Fibroblast of skin of right quadriceps (primary cell): Measurements from ENCODE around the gene CACNG6.
"Not testable (repeated sequence)": the region's sequence is repeated elsewhere in the genome, so short reads cannot be mapped to it uniquely, and the experiment has no call there.

ENCODE experiments used
- DNase-seq: peaks from one replicate; pipeline ENCODE4 v3.0.0-alpha.2; 2013

CACNG6 gene

GRCh38 chr19:54002495-54003315 lies 11.3 kb downstream of the CACNG6 start:
- no peak for DNase-seq

GRCh38 chr19:54009440-54009839 lies 18.0 kb downstream of the CACNG6 start:
- DNase-seq, result no peak

GRCh38 chr19:54010474-54010873 lies 19.0 kb downstream of the CACNG6 start:
- no peak for DNase-seq

GRCh38 chr19:54011507-54012211 lies 20.2 kb downstream of the CACNG6 start:
- no peak for DNase-seq

- no peak for DNase-seq
Observed at GRCh38 chr19:54013866-54014265, 22.4 kb downstream of the CACNG6 start.

GRCh38 chr19:54014920-54015560 lies 23.6 kb downstream of the CACNG6 start:
- DNase-seq, result no peak

GRCh38 chr19:54017261-54017660 lies 25.8 kb downstream of the CACNG6 start:
- no peak for DNase-seq

- DNase-seq, result no peak
Observed at GRCh38 chr19:54021363-54021762, 29.9 kb downstream of the CACNG6 start.

GRCh38 chr19:54021932-54022331 lies 30.5 kb downstream of the CACNG6 start:
- no peak for DNase-seq

- peak; percentile 19 for DNase-seq
Observed at GRCh38 chr19:54023191-54023590, 31.8 kb downstream of the CACNG6 start.

GRCh38 chr19:54024660-54025059 lies 33.2 kb downstream of the CACNG6 start:
- no peak for DNase-seq

GRCh38 chr19:54026656-54027055 lies 35.2 kb downstream of the CACNG6 start:
- DNase-seq, result no peak

- DNase-seq, result no peak
Observed at GRCh38 chr19:54029301-54029700, 37.9 kb downstream of the CACNG6 start.

GRCh38 chr19:54029930-54030490 lies 38.6 kb downstream of the CACNG6 start:
- peak; percentile 53 for DNase-seq

GRCh38 chr19:54030895-54031586 lies 39.6 kb downstream of the CACNG6 start:
- DNase-seq, result peak; percentile 8

- peak; percentile 91 for DNase-seq
Observed at GRCh38 chr19:54035215-54036178, 44.1 kb downstream of the CACNG6 start.

GRCh38 chr19:54036542-54036941 lies 45.1 kb downstream of the CACNG6 start:
- DNase-seq, result not testable (repeated sequence)

GRCh38 chr19:54040003-54040402 lies 48.6 kb downstream of the CACNG6 start:
- no peak for DNase-seq

- DNase-seq, result no peak
Observed at GRCh38 chr19:54041969-54042606, 50.7 kb downstream of the CACNG6 start.

GRCh38 chr19:54042989-54043388 lies 51.6 kb downstream of the CACNG6 start:
- DNase-seq, result no peak

- DNase-seq, result no peak
Observed at GRCh38 chr19:54045771-54046170, 54.3 kb downstream of the CACNG6 start.
